Measurements from ENCODE around the gene GAS2L2.

DNA sequence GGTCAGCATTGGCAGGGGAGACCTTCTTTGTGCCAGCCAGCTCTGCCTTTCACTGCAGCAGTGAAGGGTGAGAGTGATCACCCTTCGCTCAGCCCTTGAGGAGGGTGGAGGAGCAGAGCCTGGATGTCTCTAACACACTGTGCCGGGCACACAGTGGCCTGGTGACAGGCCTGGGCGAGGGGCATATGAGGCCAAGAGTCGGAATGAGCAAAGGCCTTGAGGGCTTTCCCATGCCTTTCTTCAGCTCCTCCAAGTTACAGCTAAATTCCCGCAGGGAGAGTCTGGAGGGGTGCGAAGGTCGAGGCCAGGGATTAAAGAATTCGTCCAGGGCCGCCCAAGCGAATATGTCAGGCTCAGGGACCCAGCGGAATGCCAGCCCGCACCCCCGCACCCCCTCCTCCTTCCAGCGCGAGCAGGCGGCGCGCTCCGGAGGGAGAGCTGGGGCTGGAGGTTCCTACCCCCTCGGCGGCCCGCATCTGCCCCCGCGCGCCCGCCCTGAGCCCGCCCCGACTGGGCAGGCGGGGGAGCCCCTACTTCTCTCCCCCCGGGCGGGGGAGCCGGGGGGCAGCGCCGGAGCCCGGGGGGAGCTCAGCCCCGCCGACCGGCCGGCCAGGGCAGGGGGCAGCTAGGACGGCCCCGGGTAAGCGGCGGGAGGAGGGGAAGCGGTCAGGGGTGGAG, 21.7 kb downstream of the GAS2L2 start, which contains the start of gene RASL10B:
- TF ChIP-seq GRHL2 (CRISPR knock-in tag; IDR thresholded peaks at IDR 0.05; ENCODE audit: insufficient replicate concordance, severe bottlenecking) (no peak), ELF4 (CRISPR knock-in tag; IDR thresholded peaks at IDR 0.05; ENCODE audit: low read depth) (no peak), ETV6 (CRISPR knock-in tag; IDR thresholded peaks at IDR 0.05) (no peak), CREM (CRISPR knock-in tag; IDR thresholded peaks at IDR 0.05) (no peak)
- TF ChIP-seq, protein P1, sequence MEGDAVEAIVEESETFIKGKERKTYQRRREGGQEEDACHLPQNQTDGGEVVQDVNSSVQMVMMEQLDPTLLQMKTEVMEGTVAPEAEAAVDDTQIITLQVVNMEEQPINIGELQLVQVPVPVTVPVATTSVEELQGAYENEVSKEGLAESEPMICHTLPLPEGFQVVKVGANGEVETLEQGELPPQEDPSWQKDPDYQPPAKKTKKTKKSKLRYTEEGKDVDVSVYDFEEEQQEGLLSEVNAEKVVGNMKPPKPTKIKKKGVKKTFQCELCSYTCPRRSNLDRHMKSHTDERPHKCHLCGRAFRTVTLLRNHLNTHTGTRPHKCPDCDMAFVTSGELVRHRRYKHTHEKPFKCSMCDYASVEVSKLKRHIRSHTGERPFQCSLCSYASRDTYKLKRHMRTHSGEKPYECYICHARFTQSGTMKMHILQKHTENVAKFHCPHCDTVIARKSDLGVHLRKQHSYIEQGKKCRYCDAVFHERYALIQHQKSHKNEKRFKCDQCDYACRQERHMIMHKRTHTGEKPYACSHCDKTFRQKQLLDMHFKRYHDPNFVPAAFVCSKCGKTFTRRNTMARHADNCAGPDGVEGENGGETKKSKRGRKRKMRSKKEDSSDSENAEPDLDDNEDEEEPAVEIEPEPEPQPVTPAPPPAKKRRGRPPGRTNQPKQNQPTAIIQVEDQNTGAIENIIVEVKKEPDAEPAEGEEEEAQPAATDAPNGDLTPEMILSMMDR (IDR thresholded peaks at IDR 0.05), result no peak
- TF ChIP-seq, protein P2, sequence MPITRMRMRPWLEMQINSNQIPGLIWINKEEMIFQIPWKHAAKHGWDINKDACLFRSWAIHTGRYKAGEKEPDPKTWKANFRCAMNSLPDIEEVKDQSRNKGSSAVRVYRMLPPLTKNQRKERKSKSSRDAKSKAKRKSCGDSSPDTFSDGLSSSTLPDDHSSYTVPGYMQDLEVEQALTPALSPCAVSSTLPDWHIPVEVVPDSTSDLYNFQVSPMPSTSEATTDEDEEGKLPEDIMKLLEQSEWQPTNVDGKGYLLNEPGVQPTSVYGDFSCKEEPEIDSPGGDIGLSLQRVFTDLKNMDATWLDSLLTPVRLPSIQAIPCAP (CRISPR knock-in tag; IDR thresholded peaks at IDR 0.05), result no peak
- TF ChIP-seq, protein P3, sequence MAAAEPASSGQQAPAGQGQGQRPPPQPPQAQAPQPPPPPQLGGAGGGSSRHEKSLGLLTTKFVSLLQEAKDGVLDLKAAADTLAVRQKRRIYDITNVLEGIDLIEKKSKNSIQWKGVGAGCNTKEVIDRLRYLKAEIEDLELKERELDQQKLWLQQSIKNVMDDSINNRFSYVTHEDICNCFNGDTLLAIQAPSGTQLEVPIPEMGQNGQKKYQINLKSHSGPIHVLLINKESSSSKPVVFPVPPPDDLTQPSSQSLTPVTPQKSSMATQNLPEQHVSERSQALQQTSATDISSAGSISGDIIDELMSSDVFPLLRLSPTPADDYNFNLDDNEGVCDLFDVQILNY (CRISPR knock-in tag; IDR thresholded peaks at IDR 0.05), result peak; percentile 60; the same call in 1 of the 2 replicates
- TF ChIP-seq, protein P4, sequence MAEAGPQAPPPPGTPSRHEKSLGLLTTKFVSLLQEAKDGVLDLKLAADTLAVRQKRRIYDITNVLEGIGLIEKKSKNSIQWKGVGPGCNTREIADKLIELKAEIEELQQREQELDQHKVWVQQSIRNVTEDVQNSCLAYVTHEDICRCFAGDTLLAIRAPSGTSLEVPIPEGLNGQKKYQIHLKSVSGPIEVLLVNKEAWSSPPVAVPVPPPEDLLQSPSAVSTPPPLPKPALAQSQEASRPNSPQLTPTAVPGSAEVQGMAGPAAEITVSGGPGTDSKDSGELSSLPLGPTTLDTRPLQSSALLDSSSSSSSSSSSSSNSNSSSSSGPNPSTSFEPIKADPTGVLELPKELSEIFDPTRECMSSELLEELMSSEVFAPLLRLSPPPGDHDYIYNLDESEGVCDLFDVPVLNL (CRISPR knock-in tag; IDR thresholded peaks at IDR 0.05; ENCODE audit: borderline replicate concordance, low read depth), result no peak
- TF ChIP-seq, protein P5, sequence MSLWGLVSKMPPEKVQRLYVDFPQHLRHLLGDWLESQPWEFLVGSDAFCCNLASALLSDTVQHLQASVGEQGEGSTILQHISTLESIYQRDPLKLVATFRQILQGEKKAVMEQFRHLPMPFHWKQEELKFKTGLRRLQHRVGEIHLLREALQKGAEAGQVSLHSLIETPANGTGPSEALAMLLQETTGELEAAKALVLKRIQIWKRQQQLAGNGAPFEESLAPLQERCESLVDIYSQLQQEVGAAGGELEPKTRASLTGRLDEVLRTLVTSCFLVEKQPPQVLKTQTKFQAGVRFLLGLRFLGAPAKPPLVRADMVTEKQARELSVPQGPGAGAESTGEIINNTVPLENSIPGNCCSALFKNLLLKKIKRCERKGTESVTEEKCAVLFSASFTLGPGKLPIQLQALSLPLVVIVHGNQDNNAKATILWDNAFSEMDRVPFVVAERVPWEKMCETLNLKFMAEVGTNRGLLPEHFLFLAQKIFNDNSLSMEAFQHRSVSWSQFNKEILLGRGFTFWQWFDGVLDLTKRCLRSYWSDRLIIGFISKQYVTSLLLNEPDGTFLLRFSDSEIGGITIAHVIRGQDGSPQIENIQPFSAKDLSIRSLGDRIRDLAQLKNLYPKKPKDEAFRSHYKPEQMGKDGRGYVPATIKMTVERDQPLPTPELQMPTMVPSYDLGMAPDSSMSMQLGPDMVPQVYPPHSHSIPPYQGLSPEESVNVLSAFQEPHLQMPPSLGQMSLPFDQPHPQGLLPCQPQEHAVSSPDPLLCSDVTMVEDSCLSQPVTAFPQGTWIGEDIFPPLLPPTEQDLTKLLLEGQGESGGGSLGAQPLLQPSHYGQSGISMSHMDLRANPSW (CRISPR knock-in tag; conservative IDR thresholded peaks at IDR 0.05; ENCODE audit: low read depth), result no peak
